Measurements from ENCODE around the gene DDB1.
A peak's percentile ranks its signal among the peaks of the same experiment; 100 is the strongest.

DDB1 gene

DNA sequence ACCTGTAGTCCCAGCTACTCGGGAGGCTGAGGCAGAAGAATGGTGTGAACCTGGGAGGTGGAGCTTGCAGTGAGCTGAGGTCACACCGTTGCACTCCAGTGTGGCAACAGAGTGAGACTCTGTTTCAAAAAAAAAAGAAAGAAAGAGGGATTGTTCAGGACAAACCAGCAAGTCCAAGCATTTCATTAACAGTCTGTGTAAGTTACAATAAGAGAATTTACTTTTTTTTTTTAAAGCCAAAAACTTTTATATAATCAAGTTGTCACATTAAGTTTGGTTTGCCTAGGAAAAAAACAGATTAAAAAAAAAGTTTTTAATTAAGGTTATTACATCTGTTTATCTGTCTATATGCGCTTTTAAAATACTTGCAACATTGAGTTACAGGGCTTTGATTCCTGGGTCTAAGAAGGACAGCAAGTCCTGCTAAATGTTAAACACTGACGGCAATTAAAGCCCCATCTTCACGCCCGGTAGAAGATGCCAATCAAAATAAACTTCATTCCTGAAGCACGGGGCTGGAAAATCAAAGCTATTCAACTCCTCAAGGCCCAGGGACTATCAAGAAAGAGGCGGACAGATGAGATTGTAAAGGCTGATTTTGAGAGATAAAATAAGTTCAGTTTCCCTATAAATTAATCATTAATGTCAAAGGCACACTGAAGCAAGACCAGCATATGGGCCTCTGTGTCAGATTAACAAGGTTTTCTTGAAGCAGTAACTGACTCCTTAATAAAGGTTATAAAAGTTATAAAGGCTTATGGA, 39.9 kb upstream of the DDB1 start:
- intact Hi-C loops (cut with DNase I; ENCODE audit: low total_unique reads): no loop called here
- Histone ChIP-seq H3K27me3 (no peaks in the 10 kb centered on the region), H3K4me1 (peaks cover 0 to 4% (median 2%) of the 10 kb centered on the region in 4 donors), H3K36me3 (peaks cover 17 to 53% (median 25%) of the 10 kb centered on the region in 3 donors), H3K27ac (peak overlapping the region in 1 of 2 donors; percentile 18), H3K9me3 (no peaks in the 10 kb centered on the region), H3K4me3 (no peak overlapping the region)
- TF ChIP-seq, protein P1, sequence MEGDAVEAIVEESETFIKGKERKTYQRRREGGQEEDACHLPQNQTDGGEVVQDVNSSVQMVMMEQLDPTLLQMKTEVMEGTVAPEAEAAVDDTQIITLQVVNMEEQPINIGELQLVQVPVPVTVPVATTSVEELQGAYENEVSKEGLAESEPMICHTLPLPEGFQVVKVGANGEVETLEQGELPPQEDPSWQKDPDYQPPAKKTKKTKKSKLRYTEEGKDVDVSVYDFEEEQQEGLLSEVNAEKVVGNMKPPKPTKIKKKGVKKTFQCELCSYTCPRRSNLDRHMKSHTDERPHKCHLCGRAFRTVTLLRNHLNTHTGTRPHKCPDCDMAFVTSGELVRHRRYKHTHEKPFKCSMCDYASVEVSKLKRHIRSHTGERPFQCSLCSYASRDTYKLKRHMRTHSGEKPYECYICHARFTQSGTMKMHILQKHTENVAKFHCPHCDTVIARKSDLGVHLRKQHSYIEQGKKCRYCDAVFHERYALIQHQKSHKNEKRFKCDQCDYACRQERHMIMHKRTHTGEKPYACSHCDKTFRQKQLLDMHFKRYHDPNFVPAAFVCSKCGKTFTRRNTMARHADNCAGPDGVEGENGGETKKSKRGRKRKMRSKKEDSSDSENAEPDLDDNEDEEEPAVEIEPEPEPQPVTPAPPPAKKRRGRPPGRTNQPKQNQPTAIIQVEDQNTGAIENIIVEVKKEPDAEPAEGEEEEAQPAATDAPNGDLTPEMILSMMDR (IDR thresholded peaks at IDR 0.05): no peak
- no peak for DNase-seq

DNA sequence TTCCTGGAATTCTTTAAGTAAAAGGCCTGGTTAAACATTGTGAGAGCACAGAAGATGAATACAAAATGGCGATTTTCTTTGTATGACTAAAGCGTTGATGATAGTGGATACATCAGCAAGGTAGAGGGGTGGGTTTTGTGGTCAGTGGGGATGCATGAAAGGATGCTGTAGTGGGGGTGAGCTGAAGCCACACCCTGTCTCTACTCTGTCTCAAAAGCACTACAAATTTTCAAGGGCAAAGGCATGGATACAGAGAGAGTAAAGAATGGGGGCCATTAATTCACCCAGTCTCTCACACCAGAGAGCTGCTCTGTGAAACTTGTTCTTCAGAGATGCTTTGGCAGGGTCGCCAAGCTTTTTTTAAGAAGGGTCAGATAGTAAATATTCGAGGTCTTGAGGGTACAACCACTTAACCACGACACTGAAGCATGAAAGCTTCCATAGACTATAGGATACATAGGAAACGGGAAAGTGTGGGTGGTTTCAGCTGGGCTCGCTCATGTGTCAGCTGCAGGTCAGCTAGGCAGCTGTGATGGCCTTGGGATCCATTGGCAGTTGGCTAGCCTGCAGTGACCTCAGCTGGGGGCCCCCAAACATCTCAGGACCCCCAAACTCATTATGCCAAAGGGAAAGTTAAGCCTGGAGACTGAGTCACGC, 37.6 kb upstream of the DDB1 start:
- Histone ChIP-seq H3K27ac (peak overlapping the region in 1 of 2 donors; percentile 3), H3K9me3 (no peaks in the 10 kb centered on the region), H3K4me1 (peaks cover 0 to 14% (median 2%) of the 10 kb centered on the region in 4 donors), H3K27me3 (no peaks in the 10 kb centered on the region), H3K36me3 (peaks cover 35 to 71% (median 47%) of the 10 kb centered on the region in 3 donors), H3K4me3 (no peak overlapping the region)
- no peak for DNase-seq
- TF ChIP-seq, protein P1 (IDR thresholded peaks at IDR 0.05): no peak
- intact Hi-C loops (cut with DNase I; ENCODE audit: low total_unique reads): no loop called here

DNA sequence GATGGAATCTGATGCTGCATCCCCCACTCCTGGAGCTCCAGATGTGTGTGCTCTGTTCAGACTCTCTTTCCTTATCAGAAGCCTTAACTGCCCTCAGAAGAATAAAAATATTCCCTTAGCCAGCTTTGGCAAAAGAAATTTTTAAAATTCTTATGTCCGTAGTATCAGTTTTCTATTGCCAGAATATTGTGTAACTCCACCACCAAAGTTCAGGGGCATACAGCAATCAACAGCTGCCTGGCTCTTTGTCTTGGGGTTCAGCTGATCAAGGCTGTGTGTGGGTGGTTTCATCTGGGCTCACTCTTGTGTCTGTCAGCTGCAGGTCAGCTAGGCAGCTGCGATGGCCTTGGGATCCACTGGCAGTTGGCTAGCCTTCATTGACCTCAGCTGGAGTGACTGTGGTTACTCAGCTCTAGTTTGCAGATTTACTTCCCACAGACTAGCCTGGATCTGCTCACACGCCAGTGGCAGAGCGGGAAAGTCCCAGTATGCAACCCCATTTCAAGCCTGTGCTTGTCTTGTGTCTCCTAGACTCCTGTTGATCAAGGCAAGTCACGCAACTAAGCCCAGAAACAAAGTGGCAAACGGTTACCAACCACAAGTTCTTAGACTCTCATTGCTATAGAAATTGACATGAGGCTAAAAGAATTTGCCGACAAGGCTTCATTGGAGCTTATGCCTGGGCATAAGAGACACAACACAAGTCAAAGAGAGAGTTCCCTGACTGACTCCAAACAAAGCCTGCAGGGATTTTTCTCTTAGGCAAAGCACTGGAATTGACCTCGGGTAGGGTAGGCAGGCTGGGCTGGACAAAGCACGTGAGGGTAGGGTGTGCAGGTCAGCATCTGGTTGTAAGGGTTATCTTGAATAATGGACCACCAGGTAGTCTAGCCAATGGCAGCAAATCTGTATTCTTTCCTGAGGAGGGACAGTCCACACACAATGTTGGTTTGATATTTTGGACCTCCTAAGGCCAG, 36.8 kb upstream of the DDB1 start:
- Histone ChIP-seq H3K9me3 (no peaks in the 10 kb centered on the region), H3K36me3 (peaks cover 43 to 71% (median 55%) of the 10 kb centered on the region in 3 donors), H3K27ac (peak overlapping the region in 1 of 2 donors; percentile 3), H3K4me3 (no peak overlapping the region), H3K27me3 (no peaks in the 10 kb centered on the region), H3K4me1 (peaks cover 0 to 16% (median 2%) of the 10 kb centered on the region in 4 donors)
- intact Hi-C loops (cut with DNase I; ENCODE audit: low total_unique reads): no loop called here
- peak; percentile 54 to 83 for DNase-seq
- TF ChIP-seq, protein P1 (IDR thresholded peaks at IDR 0.05): no peak

DNA sequence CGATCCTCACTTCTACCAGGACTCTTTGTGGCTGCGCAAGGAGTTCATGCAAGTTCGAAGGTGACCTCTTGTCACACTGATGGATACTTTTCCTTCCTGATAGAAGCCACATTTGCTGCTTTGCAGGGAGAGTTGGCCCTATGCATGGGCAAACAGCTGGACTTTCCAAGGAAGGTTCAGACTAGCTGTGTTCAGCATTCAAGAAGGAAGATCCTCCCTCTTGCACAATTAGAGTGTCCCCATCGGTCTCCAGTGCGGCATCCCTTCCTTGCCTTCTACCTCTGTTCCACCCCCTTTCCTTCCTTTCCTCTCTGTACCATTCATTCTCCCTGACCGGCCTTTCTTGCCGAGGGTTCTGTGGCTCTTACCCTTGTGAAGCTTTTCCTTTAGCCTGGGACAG, 35.7 kb upstream of the DDB1 start:
- Histone ChIP-seq H3K36me3 (peaks cover 50 to 76% (median 59%) of the 10 kb centered on the region in 3 donors), H3K27ac (no peak overlapping the region), H3K4me1 (peaks cover 0 to 19% (median 2%) of the 10 kb centered on the region in 4 donors), H3K9me3 (no peaks in the 10 kb centered on the region), H3K4me3 (no peak overlapping the region), H3K27me3 (no peaks in the 10 kb centered on the region)
- intact Hi-C loops (cut with DNase I; ENCODE audit: low total_unique reads): no loop called here
- TF ChIP-seq, protein P1 (IDR thresholded peaks at IDR 0.05): no peak
- no peak for DNase-seq

DNA sequence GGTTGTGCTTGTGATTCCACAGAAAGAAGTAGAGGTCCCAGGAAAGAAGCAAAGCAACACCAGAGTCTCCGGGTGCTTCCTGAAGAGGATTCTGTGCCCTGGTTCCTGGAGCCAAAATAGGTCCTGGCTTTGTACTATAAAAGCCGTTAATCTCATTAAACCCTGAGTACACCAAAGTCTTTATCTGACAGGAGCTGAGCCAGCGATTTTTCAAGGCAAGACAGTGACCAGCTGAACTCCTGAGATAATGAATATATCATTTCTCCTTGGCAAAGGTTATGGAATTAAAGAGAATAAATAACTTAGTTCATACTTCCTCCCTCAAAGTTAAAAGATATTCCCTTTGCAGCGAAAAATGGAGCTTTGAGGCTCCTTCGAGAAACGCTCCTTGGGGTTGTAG, 34.5 kb upstream of the DDB1 start:
- intact Hi-C loops (cut with DNase I; ENCODE audit: low total_unique reads): no loop called here
- peak overlapping the region in 1 of 2 donors; percentile 63 for H3K27ac ChIP-seq
- H3K36me3 ChIP-seq: peaks cover 50 to 76% (median 59%) of the 10 kb centered on the region in 3 donors

More for the DNA sequence above, 34.5 kb upstream of the DDB1 start:
- TF ChIP-seq, protein P1 (IDR thresholded peaks at IDR 0.05): no peak
- Histone ChIP-seq H3K27me3 (no peaks in the 10 kb centered on the region), H3K9me3 (no peaks in the 10 kb centered on the region), H3K4me1 (peaks cover 0 to 30% (median 11%) of the 10 kb centered on the region in 4 donors), H3K4me3 (no peak overlapping the region)
- DNase-seq: no peak

Measured in tibial artery (tissue), 4 donors.